GM21515 (cell line): ENCODE data around the gene KCNAB1.

Experiments used
- ATAC-seq: cut with Tn5 transposase; IDR thresholded peaks from one replicate; pipeline ENCODE4 v1.9.1; 2021; ENCODE audit not compliant: unreplicated experiment

The KCNAB1 gene

DNA sequence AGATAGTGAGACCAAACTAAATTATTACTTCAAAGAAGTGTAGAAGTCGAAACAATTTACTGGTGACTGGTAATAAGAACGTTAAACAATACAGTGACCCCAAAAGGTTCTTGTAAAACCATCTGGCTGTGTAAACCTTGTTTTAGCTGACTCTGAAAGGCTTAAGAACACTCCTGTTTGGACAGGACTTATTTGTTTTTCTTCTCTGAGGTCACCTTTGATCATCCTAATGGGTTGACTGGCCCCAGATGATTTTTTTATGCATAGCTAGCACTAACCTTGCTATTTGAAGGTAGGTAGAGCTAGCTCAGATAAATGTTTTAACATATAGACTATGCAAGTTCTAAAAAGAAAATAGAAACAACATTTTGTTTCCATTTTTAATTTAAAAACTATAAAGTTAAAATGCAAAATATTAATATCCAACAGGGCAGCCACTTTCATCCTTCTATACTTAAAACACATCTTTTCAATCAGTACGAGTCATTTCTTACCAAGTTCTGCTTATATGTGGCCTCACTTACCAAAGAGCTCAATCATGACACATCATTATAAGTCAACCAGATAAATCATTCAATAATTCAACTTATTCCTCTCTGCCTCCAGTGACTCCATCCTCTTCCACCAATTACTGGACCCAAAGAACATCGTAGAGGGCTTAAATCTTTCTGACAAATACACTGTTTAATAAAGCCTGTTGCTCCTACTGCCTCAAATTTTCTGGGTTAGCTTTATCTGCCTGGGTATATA is 275.8 kb downstream of the KCNAB1 start:
- ATAC-seq = no peak

- no peak for ATAC-seq
Measured at GRCh38 chr3:156396851-156397250, 276.5 kb downstream of the KCNAB1 start.

GRCh38 chr3:156397534-156397933 is 277.2 kb downstream of the KCNAB1 start:
- no peak for ATAC-seq

- no peak for ATAC-seq
Measured at GRCh38 chr3:156400062-156400461, 279.7 kb downstream of the KCNAB1 start.

DNA sequence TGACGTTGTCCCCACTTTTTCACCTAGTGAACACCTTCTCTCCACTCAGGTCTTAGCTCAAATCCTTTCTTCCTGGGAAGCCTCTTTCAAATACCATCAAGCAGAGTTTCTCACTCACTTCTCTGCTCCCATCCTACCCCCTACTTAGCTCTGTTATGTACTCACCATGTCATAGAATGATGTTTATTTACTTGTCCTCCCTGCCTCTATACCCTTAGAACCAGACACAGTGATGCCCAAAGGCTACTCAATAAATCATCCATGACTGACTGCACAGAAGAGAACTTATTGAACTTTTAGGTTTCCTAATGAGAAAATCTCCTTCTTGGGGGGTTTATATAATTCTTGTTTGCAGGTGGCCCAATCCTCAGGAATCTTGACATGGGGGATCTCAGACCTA is 280.4 kb downstream of the KCNAB1 start:
- no peak for ATAC-seq

GRCh38 chr3:156404217-156404616 is 283.8 kb downstream of the KCNAB1 start:
- ATAC-seq = no peak

GRCh38 chr3:156406393-156406792 is 286.0 kb downstream of the KCNAB1 start:
- ATAC-seq = no peak

DNA sequence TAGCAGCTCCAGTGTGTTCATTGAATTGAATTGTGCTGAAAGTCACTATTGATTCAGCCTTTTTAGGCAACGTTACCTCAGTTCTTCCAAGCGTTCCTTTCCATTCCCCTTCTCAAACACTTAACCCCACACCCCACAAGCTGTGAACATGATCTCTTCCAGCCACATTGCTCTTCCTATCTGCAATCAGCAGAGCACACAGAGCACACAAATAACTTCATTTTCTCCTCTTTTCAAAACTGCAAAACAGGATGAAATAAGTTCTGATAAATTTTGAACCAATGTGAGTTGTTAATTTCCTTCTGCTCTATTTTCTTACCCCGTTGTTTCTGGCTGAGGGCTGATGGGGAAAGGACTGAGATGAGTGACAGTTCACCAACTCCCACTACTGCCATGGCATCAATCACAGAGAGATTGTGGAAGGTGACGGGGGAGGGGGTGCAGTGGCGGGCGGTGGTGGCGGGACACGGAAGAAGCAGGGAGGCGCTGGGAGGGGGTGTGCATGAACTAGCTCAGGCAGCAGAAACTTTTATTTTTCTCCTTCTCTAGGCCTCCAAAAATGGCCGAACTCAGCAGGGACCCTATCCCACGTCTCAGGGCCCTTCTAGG is 287.3 kb downstream of the KCNAB1 start:
- ATAC-seq = no peak

DNA sequence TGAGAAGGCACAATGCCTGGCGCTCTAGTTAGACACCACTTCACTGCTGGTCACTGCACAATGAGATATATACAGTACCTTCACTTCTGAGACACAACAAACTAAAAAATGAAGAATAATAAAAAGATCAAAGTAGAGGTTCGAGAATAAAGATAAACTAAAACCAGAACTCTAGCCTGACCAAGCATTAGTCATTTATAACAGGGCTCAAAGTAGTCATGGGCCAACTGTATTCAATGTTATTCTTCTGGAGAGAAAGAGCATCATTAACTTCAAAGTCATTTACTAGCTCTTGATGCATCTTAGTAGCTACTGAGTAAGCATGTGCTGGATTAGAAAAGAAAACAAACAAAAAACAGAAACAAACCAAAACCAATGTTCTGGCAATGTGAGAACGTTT is 289.3 kb downstream of the KCNAB1 start:
- ATAC-seq = no peak

- ATAC-seq = no peak
Measured at GRCh38 chr3:156412600-156412999, 292.2 kb downstream of the KCNAB1 start.

DNA sequence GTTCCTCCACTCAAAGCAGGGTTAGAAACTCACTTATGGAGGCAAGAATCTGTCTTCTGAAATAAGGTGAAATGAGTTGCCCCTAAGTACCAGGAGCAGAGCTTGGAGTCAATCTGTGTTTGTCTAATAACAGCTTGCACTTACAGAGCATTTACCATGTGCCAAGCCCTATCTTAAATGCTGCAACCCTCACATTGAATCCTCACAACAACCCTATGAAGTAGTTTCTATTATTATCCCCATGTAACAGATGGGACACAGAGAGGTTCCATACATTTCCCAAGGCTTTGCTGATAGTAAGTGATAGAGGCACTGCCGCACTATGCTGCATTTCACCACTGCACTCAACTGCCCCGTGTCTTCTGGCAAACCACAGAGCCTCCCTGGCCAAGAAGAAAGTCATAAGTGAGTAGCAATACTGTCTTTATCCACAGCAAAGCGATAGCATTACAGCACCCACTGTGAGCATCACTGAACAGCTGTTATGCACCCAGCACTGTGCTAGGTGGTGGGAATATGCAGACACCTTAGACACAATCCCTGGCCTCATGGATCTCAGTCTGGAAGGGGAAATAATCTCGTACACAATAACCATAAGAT is 293.0 kb downstream of the KCNAB1 start:
- no peak for ATAC-seq

- ATAC-seq = no peak
Measured at GRCh38 chr3:156416846-156417558, 296.6 kb downstream of the KCNAB1 start.

GRCh38 chr3:156417559-156418132 is 297.3 kb downstream of the KCNAB1 start:
- ATAC-seq = no peak

GRCh38 chr3:156418428-156418827 is 298.1 kb downstream of the KCNAB1 start:
- ATAC-seq = no peak

- ATAC-seq = no peak
Measured at GRCh38 chr3:156421534-156421933, 301.2 kb downstream of the KCNAB1 start.

DNA sequence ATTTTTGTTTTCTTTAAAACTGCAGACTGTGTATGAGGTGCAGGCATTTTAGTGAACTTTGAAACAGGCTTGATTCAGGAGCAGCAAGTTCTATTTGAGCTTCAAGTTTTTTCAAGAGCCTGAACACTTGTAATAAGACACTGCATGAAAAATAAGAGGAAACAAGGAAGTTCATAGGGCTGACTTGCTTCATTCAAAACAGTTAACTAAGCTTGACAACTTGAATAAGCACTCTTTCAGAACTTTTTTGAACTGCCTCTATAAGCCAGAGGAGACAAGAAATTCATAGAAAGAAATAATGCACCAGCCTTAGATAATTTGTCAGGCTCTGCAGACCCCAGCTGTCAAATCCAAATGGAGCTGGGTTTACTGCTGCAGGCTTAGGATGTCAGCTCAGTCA is 304.4 kb downstream of the KCNAB1 start:
- ATAC-seq = no peak

GRCh38 chr3:156425651-156426050 is 305.3 kb downstream of the KCNAB1 start:
- no peak for ATAC-seq

DNA sequence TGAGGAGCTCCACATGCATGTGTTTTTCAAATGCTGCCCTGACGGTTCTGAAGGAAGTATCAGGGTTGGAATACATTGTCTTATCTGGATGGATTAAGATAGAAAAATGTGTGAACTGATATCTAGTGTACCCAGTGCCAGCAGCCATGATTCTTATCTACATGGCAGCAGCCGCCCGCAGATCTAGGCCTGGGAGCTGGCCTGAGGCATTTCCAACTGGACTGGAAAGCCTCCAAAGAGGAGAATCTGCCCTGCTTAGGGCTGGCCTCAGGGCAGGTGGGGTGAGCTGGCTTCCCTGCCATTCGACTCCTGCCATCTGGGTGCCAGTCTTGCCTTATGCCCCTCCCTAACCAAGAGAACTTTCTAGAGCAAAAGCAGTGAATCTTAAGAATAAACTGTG is 308.7 kb downstream of the KCNAB1 start:
- no peak for ATAC-seq

- ATAC-seq = no peak
Measured at GRCh38 chr3:156431334-156432124, 311.2 kb downstream of the KCNAB1 start.

DNA sequence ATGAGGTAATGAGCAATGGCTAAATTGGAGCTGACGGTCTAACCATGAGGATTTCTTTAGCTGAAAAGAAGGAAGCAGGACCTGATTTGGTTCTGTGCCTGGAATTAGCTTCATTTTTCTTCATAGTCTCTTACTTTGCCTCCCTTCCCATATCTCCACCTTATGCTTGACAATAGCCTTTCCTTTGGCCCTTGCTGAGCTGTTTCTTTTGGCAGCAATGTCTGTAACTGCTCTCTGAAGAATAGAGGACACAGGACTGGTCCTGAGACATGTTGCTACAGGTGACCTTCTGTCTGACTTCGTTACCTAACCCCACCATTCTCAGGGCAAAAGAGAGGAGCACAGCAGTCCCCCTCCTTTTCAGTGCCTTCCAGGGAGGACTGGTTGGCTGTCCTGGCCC is 312.2 kb downstream of the KCNAB1 start:
- ATAC-seq = no peak

GRCh38 chr3:156433138-156433537 is 312.8 kb downstream of the KCNAB1 start:
- ATAC-seq = no peak
